HG03571 (cell line): ENCODE measurements around the gene TBK1.
"Not testable (repeated sequence)": the region's sequence is repeated elsewhere in the genome, so short reads cannot be mapped to it uniquely, and the experiment has no call there.

Experiments
- ATAC-seq: cut with Tn5 transposase; IDR thresholded peaks from one replicate; pipeline ENCODE4 v1.9.1; 2021; ENCODE audit not compliant: unreplicated experiment

TBK1 gene

GRCh38 chr12:64538121-64538520, 86.2 kb downstream of the TBK1 start:
- no peak for ATAC-seq

- not testable (repeated sequence) for ATAC-seq
These were observed 90.6 kb downstream of the TBK1 start for GRCh38 chr12:64542409-64543047.

GRCh38 chr12:64544371-64545080, 92.6 kb downstream of the TBK1 start:
- no peak for ATAC-seq

GRCh38 chr12:64545081-64545382, 93.1 kb downstream of the TBK1 start:
- no peak for ATAC-seq

DNA sequence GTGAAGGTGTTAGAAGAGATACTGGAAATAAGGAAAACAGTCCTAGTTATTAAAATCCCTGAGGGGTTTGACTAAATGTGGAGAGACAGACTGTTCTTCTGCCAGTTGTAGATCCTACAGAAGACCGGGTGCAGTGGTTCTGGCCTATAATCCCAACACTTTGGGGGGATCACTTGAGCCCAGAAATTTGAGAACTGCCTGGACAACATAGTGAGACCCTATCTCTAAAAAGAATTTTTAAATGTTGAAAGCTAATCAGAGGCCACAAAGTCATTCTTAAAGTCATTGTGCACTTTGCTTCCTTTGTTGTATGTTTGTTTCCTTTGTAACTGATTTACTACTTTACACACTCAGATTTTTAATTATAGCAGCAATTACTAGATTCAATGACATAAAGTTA, 97.2 kb downstream of the TBK1 start:
- ATAC-seq: no peak

DNA sequence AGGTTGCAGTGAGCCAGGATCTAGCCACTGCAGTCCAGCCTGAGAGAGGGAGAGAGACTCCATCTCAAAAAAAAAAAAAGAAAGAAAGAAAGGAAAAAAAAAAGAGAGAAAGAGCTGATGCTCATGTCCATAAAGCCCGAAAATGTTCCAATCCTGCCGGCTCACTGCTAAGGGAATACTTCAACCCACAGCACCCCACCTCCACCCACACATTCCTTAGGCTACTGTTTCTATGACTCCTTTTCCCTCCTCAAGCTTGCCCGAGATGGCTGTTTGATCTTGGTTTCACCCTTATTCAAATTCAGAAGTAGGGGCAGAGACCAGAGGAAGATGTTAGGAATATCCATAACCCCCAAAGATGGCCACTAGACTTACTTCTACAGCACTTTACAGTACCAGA, 98.8 kb downstream of the TBK1 start:
- no peak for ATAC-seq

GRCh38 chr12:64551676-64552075, 99.8 kb downstream of the TBK1 start:
- ATAC-seq: no peak
